Measurements from ENCODE around the gene FAM174A.

The FAM174A gene

GRCh38 chr5:100566382-100567141 is 31.4 kb downstream of the FAM174A start:
- TF ChIP-seq CTBP1 (IDR thresholded peaks at IDR 0.05; ENCODE audit: borderline replicate concordance) (no peak), FOXM1 (IDR thresholded peaks at IDR 0.05; ENCODE audit: borderline replicate concordance) (no peak), TARDBP (IDR thresholded peaks at IDR 0.05) (no peak), LEF1 (IDR thresholded peaks at IDR 0.05; ENCODE audit: borderline replicate concordance) (no peak), SP1 (IDR thresholded peaks at IDR 0.05) (no peak), FOXA1 (IDR thresholded peaks at IDR 0.05) (no peak), ELF4 (IDR thresholded peaks at IDR 0.05) (no peak), BHLHE40 (IDR thresholded peaks at IDR 0.05; ENCODE audit: borderline replicate concordance) (no peak), ARNT (IDR thresholded peaks at IDR 0.05) (no peak)
- DNase-seq (ENCODE audit: extremely low spot score), result no peak
- CTCF ChIA-PET, result no interaction called here
- POLR2A ChIA-PET, result no interaction called here

- CTCF ChIA-PET, result no interaction called here
- DNase-seq (ENCODE audit: extremely low spot score), result no peak
- POLR2A ChIA-PET, result no interaction called here
- TF ChIP-seq PKNOX1 (IDR thresholded peaks at IDR 0.05), result no peak
- TF ChIP-seq SUZ12 (IDR thresholded peaks at IDR 0.05), result no peak
- no peak for TF ChIP-seq FOXM1 (IDR thresholded peaks at IDR 0.05; ENCODE audit: borderline replicate concordance)
- no peak for TF ChIP-seq ARNT (IDR thresholded peaks at IDR 0.05)
- TF ChIP-seq FOXA1 (IDR thresholded peaks at IDR 0.05), result no peak
- no peak for TF ChIP-seq NFRKB (IDR thresholded peaks at IDR 0.05)
- no peak for TF ChIP-seq TARDBP (IDR thresholded peaks at IDR 0.05)
- TF ChIP-seq ELF4 (IDR thresholded peaks at IDR 0.05), result no peak
- no peak for TF ChIP-seq LEF1 (IDR thresholded peaks at IDR 0.05; ENCODE audit: borderline replicate concordance)
- no peak for TF ChIP-seq ZNF384 (IDR thresholded peaks at IDR 0.05)
- TF ChIP-seq FOXK2 (IDR thresholded peaks at IDR 0.05), result no peak
- no peak for TF ChIP-seq L3MBTL2 (conservative IDR thresholded peaks at IDR 0.05)
- TF ChIP-seq HDGF (IDR thresholded peaks at IDR 0.05; ENCODE audit: borderline replicate concordance), result no peak
- no peak for TF ChIP-seq BHLHE40 (IDR thresholded peaks at IDR 0.05; ENCODE audit: borderline replicate concordance)
- TF ChIP-seq SP1 (IDR thresholded peaks at IDR 0.05), result no peak
- no peak for TF ChIP-seq CTBP1 (IDR thresholded peaks at IDR 0.05; ENCODE audit: borderline replicate concordance)
These were observed 39.5 kb downstream of the FAM174A start for GRCh38 chr5:100574716-100575115.

GRCh38 chr5:100575815-100576214 is 40.6 kb downstream of the FAM174A start:
- ChIA-PET POLR2A (no interaction called here), CTCF (no interaction called here)
- TF ChIP-seq ELF4 (IDR thresholded peaks at IDR 0.05) (no peak), FOXA1 (IDR thresholded peaks at IDR 0.05) (no peak), PKNOX1 (IDR thresholded peaks at IDR 0.05) (no peak), L3MBTL2 (conservative IDR thresholded peaks at IDR 0.05) (no peak), SP1 (IDR thresholded peaks at IDR 0.05) (no peak), NFRKB (IDR thresholded peaks at IDR 0.05) (no peak), ZNF384 (IDR thresholded peaks at IDR 0.05) (no peak), CTBP1 (IDR thresholded peaks at IDR 0.05; ENCODE audit: borderline replicate concordance) (no peak), SUZ12 (IDR thresholded peaks at IDR 0.05) (no peak), ARNT (IDR thresholded peaks at IDR 0.05) (no peak), BHLHE40 (IDR thresholded peaks at IDR 0.05; ENCODE audit: borderline replicate concordance) (no peak), TARDBP (IDR thresholded peaks at IDR 0.05) (no peak)
- no peak for DNase-seq (ENCODE audit: extremely low spot score)

- CTCF ChIA-PET, result no interaction called here
- no peak for DNase-seq (ENCODE audit: extremely low spot score)
These were observed 41.1 kb downstream of the FAM174A start for GRCh38 chr5:100576217-100576751.

GRCh38 chr5:100577506-100577905 is 42.3 kb downstream of the FAM174A start:
- ChIA-PET CTCF (no interaction called here), POLR2A (no interaction called here)
- no peak for TF ChIP-seq L3MBTL2 (conservative IDR thresholded peaks at IDR 0.05)
- no peak for TF ChIP-seq CTBP1 (IDR thresholded peaks at IDR 0.05; ENCODE audit: borderline replicate concordance)
- no peak for DNase-seq (ENCODE audit: extremely low spot score)

More at GRCh38 chr5:100576217-100576751, 41.1 kb downstream of the FAM174A start:
- TF ChIP-seq L3MBTL2 (conservative IDR thresholded peaks at IDR 0.05), result no peak
- POLR2A ChIA-PET, result no interaction called here

GRCh38 chr5:100584069-100584468 is 48.9 kb downstream of the FAM174A start:
- POLR2A ChIA-PET, result no interaction called here
- CTCF ChIA-PET, result no interaction called here
- no peak for DNase-seq (ENCODE audit: extremely low spot score)
- TF ChIP-seq HDGF (IDR thresholded peaks at IDR 0.05; ENCODE audit: borderline replicate concordance), result no peak
- no peak for TF ChIP-seq TARDBP (IDR thresholded peaks at IDR 0.05)
- no peak for TF ChIP-seq ELF4 (IDR thresholded peaks at IDR 0.05)
- no peak for TF ChIP-seq FOXM1 (IDR thresholded peaks at IDR 0.05; ENCODE audit: borderline replicate concordance)
- no peak for TF ChIP-seq SUZ12 (IDR thresholded peaks at IDR 0.05)
- no peak for TF ChIP-seq ARNT (IDR thresholded peaks at IDR 0.05)
- no peak for TF ChIP-seq ZNF384 (IDR thresholded peaks at IDR 0.05)
- no peak for TF ChIP-seq L3MBTL2 (conservative IDR thresholded peaks at IDR 0.05)
- TF ChIP-seq FOXA1 (IDR thresholded peaks at IDR 0.05), result no peak
- no peak for TF ChIP-seq NFRKB (IDR thresholded peaks at IDR 0.05)
- no peak for TF ChIP-seq LEF1 (IDR thresholded peaks at IDR 0.05; ENCODE audit: borderline replicate concordance)
- TF ChIP-seq PKNOX1 (IDR thresholded peaks at IDR 0.05), result no peak
- no peak for TF ChIP-seq SP1 (IDR thresholded peaks at IDR 0.05)
- no peak for TF ChIP-seq FOXK2 (IDR thresholded peaks at IDR 0.05)

All from HEK293T (cell line).